Inflammatory macrophage (primary cell): ENCODE measurements around the gene A2ML1.
A peak's percentile ranks its signal among the peaks of the same experiment; 100 is the strongest.
"Not testable (repeated sequence)": the region's sequence is repeated elsewhere in the genome, so short reads cannot be mapped to it uniquely, and the experiment has no call there.

ENCODE experiments used
- DNase-seq, 2 donors: peaks; one replicate each; pipeline ENCODE4 v3.0.0-alpha.2; 2020 to 2022

A2ML1 gene

GRCh38 chr12:8859448-8859847 is 37.0 kb downstream of the A2ML1 start:
- DNase-seq = not testable (repeated sequence)

GRCh38 chr12:8860165-8860961 is 37.9 kb downstream of the A2ML1 start:
- DNase-seq = peak; percentile 65 to 71

- DNase-seq = no peak
These were observed 44.0 kb downstream of the A2ML1 start for GRCh38 chr12:8866429-8866828.

- DNase-seq = no peak
These were observed 44.6 kb downstream of the A2ML1 start for GRCh38 chr12:8867009-8867408.

GRCh38 chr12:8867786-8868185 is 45.4 kb downstream of the A2ML1 start:
- no peak for DNase-seq

GRCh38 chr12:8870586-8870985 is 48.2 kb downstream of the A2ML1 start:
- no peak for DNase-seq

- no peak for DNase-seq
These were observed 48.6 kb downstream of the A2ML1 start for GRCh38 chr12:8871068-8871467.

GRCh38 chr12:8876887-8877286 is 54.5 kb downstream of the A2ML1 start:
- DNase-seq = no peak

GRCh38 chr12:8886502-8887284 is 64.3 kb downstream of the A2ML1 start:
- no peak for DNase-seq

- DNase-seq = peak; percentile 43 to 62
These were observed 64.9 kb downstream of the A2ML1 start for GRCh38 chr12:8887285-8887715.

- DNase-seq = peak; percentile 60 to 77
These were observed 68.1 kb downstream of the A2ML1 start for GRCh38 chr12:8890313-8891085.

- DNase-seq = peak; percentile 40 to 60
These were observed 69.6 kb downstream of the A2ML1 start for GRCh38 chr12:8891976-8892375.

- no peak for DNase-seq
These were observed 72.0 kb downstream of the A2ML1 start for GRCh38 chr12:8894378-8894777.

GRCh38 chr12:8894986-8895385 is 72.6 kb downstream of the A2ML1 start:
- no peak for DNase-seq

GRCh38 chr12:8897081-8897480 is 74.7 kb downstream of the A2ML1 start:
- DNase-seq = no peak

- DNase-seq = peak; percentile 60 to 63
These were observed 77.4 kb downstream of the A2ML1 start for GRCh38 chr12:8899830-8900229.

GRCh38 chr12:8902703-8903102 is 80.3 kb downstream of the A2ML1 start:
- peak; percentile 94 to 96 for DNase-seq

- peak in 1 of 2 donors; percentile 12 for DNase-seq
These were observed 81.2 kb downstream of the A2ML1 start for GRCh38 chr12:8903646-8904045.

GRCh38 chr12:8904665-8905064 is 82.2 kb downstream of the A2ML1 start:
- no peak for DNase-seq

GRCh38 chr12:8905546-8905945 is 83.1 kb downstream of the A2ML1 start:
- DNase-seq = no peak

- DNase-seq = no peak
These were observed 84.1 kb downstream of the A2ML1 start for GRCh38 chr12:8906266-8907180.

- DNase-seq = no peak
These were observed 85.1 kb downstream of the A2ML1 start for GRCh38 chr12:8907513-8907912.
